ENCODE results near the gene CCDC97. TPM values are rescaled to one million over a fixed set of nuclear protein-coding genes. Genes with fewer than 3 reads are reported as not detected.
A peak's percentile ranks its signal among the peaks of the same experiment; 100 is the strongest.

The CCDC97 gene
- total RNA-seq, 4 donors from 2014 or later, result 11.6 to 21.2 (median 14.8) TPM

DNA sequence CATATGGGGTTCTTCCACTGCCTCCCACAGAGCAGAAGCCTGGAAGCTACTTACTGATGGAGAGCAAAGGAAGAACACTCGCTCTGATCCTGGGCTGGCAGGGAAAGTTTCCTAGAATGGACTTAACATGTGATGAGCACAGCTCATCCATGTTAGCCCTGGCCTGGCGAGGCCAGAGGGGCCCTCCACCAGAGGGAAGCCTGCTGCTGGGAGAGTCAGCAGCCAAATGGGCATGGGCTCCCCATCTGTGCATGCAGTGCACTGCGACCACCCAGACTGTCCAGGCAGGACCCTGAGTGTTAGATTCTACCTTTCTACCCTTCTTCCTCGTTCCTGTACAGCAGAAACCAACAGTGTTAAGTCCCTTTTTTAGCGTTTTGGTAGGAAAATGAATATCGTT lies 36.9 kb upstream of the CCDC97 start:
- no peaks in the 10 kb centered on the region for H3K27me3 ChIP-seq
- H3K4me3 ChIP-seq, result no peak overlapping the region
- no peak overlapping the region for H3K27ac ChIP-seq (replicated peaks in 1 of 4)
- no peaks in the 10 kb centered on the region for H3K9me3 ChIP-seq
- no peak for DNase-seq (ENCODE audit: extremely low spot score)
- H3K36me3 ChIP-seq, result peaks cover 98 to 100% (median 100%) of the 10 kb centered on the region in 4 donors
- intact Hi-C loops (cut with DNase I), result no loop called here
- peaks cover 0 to 2% (median under 1%) of the 10 kb centered on the region in 4 donors for H3K4me1 ChIP-seq
- WGBS, result 84% methylated on average over 6 of the region's 6 CpGs
- TF ChIP-seq POLR2A (IDR thresholded peaks at IDR 0.05; ENCODE audit: low read depth) (no peak), POLR2AphosphoS5 (IDR thresholded peaks at IDR 0.05) (no peak), EP300 (IDR thresholded peaks at IDR 0.05) (no peak)
- TF ChIP-seq, protein P1, sequence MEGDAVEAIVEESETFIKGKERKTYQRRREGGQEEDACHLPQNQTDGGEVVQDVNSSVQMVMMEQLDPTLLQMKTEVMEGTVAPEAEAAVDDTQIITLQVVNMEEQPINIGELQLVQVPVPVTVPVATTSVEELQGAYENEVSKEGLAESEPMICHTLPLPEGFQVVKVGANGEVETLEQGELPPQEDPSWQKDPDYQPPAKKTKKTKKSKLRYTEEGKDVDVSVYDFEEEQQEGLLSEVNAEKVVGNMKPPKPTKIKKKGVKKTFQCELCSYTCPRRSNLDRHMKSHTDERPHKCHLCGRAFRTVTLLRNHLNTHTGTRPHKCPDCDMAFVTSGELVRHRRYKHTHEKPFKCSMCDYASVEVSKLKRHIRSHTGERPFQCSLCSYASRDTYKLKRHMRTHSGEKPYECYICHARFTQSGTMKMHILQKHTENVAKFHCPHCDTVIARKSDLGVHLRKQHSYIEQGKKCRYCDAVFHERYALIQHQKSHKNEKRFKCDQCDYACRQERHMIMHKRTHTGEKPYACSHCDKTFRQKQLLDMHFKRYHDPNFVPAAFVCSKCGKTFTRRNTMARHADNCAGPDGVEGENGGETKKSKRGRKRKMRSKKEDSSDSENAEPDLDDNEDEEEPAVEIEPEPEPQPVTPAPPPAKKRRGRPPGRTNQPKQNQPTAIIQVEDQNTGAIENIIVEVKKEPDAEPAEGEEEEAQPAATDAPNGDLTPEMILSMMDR (IDR thresholded peaks at IDR 0.05), result no peak

DNA sequence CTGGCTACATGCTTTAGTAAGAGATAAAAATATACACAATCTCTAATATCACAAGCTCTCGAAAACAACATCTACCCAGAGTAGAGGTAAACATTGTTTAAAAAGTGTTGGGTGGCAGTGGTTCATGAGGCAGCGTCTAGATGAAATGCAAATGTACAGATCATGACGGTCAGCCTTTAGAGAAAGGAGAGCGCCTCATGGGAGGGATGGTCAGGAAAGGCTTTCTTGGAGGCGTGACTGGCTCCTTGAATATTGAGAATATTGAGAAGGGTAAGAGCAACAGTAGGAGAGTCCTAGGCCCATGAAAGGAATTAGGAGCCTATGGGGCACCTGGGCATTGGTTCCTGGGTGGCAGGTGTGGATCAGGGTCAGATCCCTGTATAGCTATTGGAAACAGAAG lies 35.2 kb upstream of the CCDC97 start:
- H3K9me3 ChIP-seq, result no peaks in the 10 kb centered on the region
- H3K36me3 ChIP-seq, result peaks cover 98 to 100% (median 100%) of the 10 kb centered on the region in 4 donors
- 87% methylated on average over 5 of the region's 5 CpGs for WGBS
- no peaks in the 10 kb centered on the region for H3K4me1 ChIP-seq
- no peak for DNase-seq (ENCODE audit: extremely low spot score)
- intact Hi-C loops (cut with DNase I), result no loop called here
- no peaks in the 10 kb centered on the region for H3K27me3 ChIP-seq
- H3K4me3 ChIP-seq, result no peak overlapping the region
- TF ChIP-seq EP300 (IDR thresholded peaks at IDR 0.05), result no peak
- TF ChIP-seq POLR2A (IDR thresholded peaks at IDR 0.05; ENCODE audit: low read depth), result no peak
- TF ChIP-seq, protein P1 (IDR thresholded peaks at IDR 0.05), result no peak
- TF ChIP-seq POLR2AphosphoS5 (IDR thresholded peaks at IDR 0.05), result no peak
- H3K27ac ChIP-seq (replicated peaks in 1 of 4), result no peak overlapping the region

DNA sequence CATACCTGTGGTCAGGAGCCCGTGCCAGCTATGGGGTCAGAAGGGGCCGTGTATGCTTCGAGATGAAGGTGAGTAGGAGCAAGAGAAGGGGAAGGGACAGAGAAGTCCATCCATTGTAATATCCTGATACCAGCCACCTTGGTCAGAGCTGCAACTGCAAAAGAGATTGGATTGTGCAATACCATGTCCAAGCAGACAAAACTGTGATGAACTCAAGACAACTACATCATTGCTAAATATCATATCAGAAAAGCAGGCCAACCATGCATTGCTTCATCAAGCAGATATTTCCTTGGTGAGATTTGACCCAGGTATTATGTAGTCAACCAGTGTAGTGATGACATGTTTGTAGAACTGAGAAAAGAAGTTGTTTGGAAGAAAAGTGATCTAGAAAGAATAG lies 33.7 kb upstream of the CCDC97 start:
- Histone ChIP-seq H3K36me3 (peaks cover 98 to 100% (median 100%) of the 10 kb centered on the region in 4 donors), H3K4me3 (no peak overlapping the region), H3K27ac (replicated peaks in 1 of 4) (no peak overlapping the region), H3K4me1 (no peaks in the 10 kb centered on the region), H3K27me3 (no peaks in the 10 kb centered on the region), H3K9me3 (no peaks in the 10 kb centered on the region)
- no peak for TF ChIP-seq EP300 (IDR thresholded peaks at IDR 0.05)
- no peak for TF ChIP-seq POLR2A (IDR thresholded peaks at IDR 0.05; ENCODE audit: low read depth)
- TF ChIP-seq, protein P1 (IDR thresholded peaks at IDR 0.05), result no peak
- TF ChIP-seq POLR2AphosphoS5 (IDR thresholded peaks at IDR 0.05), result peak in 1 of 2 donors; percentile 13
- WGBS, result 69% methylated on average over 3 of the region's 3 CpGs
- DNase-seq (ENCODE audit: extremely low spot score), result no peak
- intact Hi-C loops (cut with DNase I), result no loop called here

DNA sequence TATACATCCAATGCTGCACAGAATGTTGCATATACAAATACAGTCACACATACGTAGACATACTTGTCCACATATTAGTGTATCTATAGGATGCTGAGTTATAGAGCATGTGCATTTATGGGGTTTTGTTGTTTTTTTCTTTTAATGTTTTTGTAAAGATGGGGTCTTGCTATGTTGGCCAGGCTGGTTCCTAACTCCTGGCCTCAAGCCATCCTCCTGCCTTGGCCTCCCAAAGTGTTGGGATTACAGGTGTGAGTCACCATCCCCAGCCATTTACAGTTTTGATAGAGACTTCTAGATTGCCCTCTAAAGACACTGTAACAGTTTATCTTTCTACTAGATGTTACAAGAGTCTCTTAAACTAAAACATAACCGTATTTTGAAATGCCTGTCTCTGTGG lies 31.5 kb upstream of the CCDC97 start:
- Histone ChIP-seq H3K27me3 (no peaks in the 10 kb centered on the region), H3K27ac (replicated peaks in 1 of 4) (no peak overlapping the region), H3K9me3 (no peaks in the 10 kb centered on the region), H3K4me1 (no peaks in the 10 kb centered on the region), H3K36me3 (peaks cover 92 to 100% (median 99%) of the 10 kb centered on the region in 4 donors), H3K4me3 (no peak overlapping the region)
- 99% methylated on average over 2 of the region's 2 CpGs for WGBS
- DNase-seq (ENCODE audit: extremely low spot score), result no peak
- TF ChIP-seq, protein P1 (IDR thresholded peaks at IDR 0.05), result no peak
- no peak for TF ChIP-seq POLR2A (IDR thresholded peaks at IDR 0.05; ENCODE audit: low read depth)
- TF ChIP-seq POLR2AphosphoS5 (IDR thresholded peaks at IDR 0.05), result no peak
- no peak for TF ChIP-seq EP300 (IDR thresholded peaks at IDR 0.05)
- intact Hi-C loops (cut with DNase I), result no loop called here

All from esophagus muscularis mucosa (tissue), 4 donors.